Measurements from ENCODE around the gene C16orf89. TPM values are rescaled to one million over a fixed set of nuclear protein-coding genes. Genes with fewer than 3 reads are reported as not detected.

Gene C16orf89
- total RNA-seq, 1 experiment from 2014 or later: not detected

DNA sequence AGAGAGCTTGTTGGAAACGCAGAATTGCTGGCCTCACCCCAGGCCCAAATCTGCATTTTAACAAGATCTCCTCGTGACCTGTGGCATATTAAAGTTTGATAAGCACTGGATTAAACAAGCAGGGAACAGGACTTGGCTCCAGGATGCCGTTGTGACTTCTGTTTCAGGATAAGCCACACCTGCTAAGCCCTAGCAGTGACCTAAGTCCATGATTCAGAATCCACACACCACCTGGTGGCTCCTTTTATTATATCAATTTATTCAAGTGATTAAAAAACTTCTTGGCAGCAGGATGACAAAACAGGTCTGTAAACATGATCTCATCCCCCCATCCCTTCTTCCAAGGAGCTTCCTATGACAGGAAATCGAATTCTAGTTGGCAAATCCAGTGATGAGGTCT lies 41.1 kb downstream of the C16orf89 start:
- Histone ChIP-seq H3K4me1 (replicated peaks; ENCODE audit: insufficient read depth) (no peaks in the 10 kb centered on the region), H3K4me3 (no peak overlapping the region), H3K36me3 (ENCODE audit: low read depth) (no peaks in the 10 kb centered on the region), H3K4me2 (no peak overlapping the region), H3K27me3 (ENCODE audit: insufficient read depth, low read depth) (no peaks in the 10 kb centered on the region), H4K20me1 (ENCODE audit: insufficient read depth) (no peaks in the 10 kb centered on the region), H3K9me3 (ENCODE audit: insufficient read depth, low read depth) (no peaks in the 10 kb centered on the region), H3F3A (ENCODE audit: insufficient read depth, low read depth) (no peaks in the 10 kb centered on the region), H3K79me2 (ENCODE audit: low read depth) (no peaks in the 10 kb centered on the region), H2AFZ (no peak overlapping the region), H3K27ac (no peak overlapping the region), H3K9me2 (ENCODE audit: insufficient read depth) (no peaks in the 10 kb centered on the region)
- ChIA-PET CTCF (no interaction called here), POLR2A (ENCODE audit: unreplicated experiment) (no interaction called here)
- intact Hi-C loops (cut with micrococcal nuclease; ENCODE audit: unreplicated experiment): loop anchor here (2.0 kb wide), 1 partner anchor 514 kb away; no protein-coding TSS in a partner anchor
- DNase-seq: peak; percentile 29 to 51
- TF ChIP-seq EZH2 (IDR thresholded peaks at IDR 0.05; ENCODE audit: low read depth) (no peak), CTCF (conservative IDR thresholded peaks at IDR 0.05) (peak; percentile 56)
- BruUV-seq (replicated peaks): no TSS peak

GRCh38 chr16:5022521-5022920 lies 43.2 kb downstream of the C16orf89 start:
- Histone ChIP-seq H3K27ac (no peak overlapping the region), H3K79me2 (ENCODE audit: low read depth) (no peaks in the 10 kb centered on the region), H3K4me1 (replicated peaks; ENCODE audit: insufficient read depth) (no peaks in the 10 kb centered on the region), H3K4me3 (no peak overlapping the region), H3K27me3 (ENCODE audit: insufficient read depth, low read depth) (peaks cover 14% of the 10 kb centered on the region; the same call in 1 of the 2 replicates), H3K9me2 (ENCODE audit: insufficient read depth) (no peaks in the 10 kb centered on the region), H3F3A (ENCODE audit: insufficient read depth, low read depth) (0 out of 2 replicates have a peak, but pooled peaks cover 5% of the 10 kb centered on the region), H3K9me3 (ENCODE audit: insufficient read depth, low read depth) (no peaks in the 10 kb centered on the region), H2AFZ (no peak overlapping the region), H3K4me2 (no peak overlapping the region), H4K20me1 (ENCODE audit: insufficient read depth) (no peaks in the 10 kb centered on the region), H3K36me3 (ENCODE audit: low read depth) (no peaks in the 10 kb centered on the region)
- DNase-seq: peak; percentile 24 to 61
- ChIA-PET CTCF (no interaction called here), POLR2A (ENCODE audit: unreplicated experiment) (no interaction called here)
- TF ChIP-seq CTCF (conservative IDR thresholded peaks at IDR 0.05) (no peak), EZH2 (IDR thresholded peaks at IDR 0.05; ENCODE audit: low read depth) (no peak)
- intact Hi-C loops (cut with micrococcal nuclease; ENCODE audit: unreplicated experiment): no loop called here
- BruUV-seq (replicated peaks): no TSS peak

GRCh38 chr16:5020551-5020950 lies 45.2 kb downstream of the C16orf89 start:
- BruUV-seq (replicated peaks): no TSS peak

More at GRCh38 chr16:5020551-5020950, 45.2 kb downstream of the C16orf89 start:
- no peaks in the 10 kb centered on the region for H3K9me2 ChIP-seq (ENCODE audit: insufficient read depth)
- H3K4me1 ChIP-seq (replicated peaks; ENCODE audit: insufficient read depth): no peaks in the 10 kb centered on the region
- H3K27ac ChIP-seq: no peak overlapping the region
- no peaks in the 10 kb centered on the region for H4K20me1 ChIP-seq (ENCODE audit: insufficient read depth)
- no peaks in the 10 kb centered on the region for H3K36me3 ChIP-seq (ENCODE audit: low read depth)
- CTCF ChIA-PET: interaction anchor here (0.5 kb wide), 1 partner anchor 18 kb away, joined by 5 read pairs; no protein-coding TSS in a partner anchor
- peaks cover 34% of the 10 kb centered on the region for H3K27me3 ChIP-seq (ENCODE audit: insufficient read depth, low read depth)
- no peak for DNase-seq
- POLR2A ChIA-PET (ENCODE audit: unreplicated experiment): no interaction called here
- no peak overlapping the region for H3K4me3 ChIP-seq
- intact Hi-C loops (cut with micrococcal nuclease; ENCODE audit: unreplicated experiment): no loop called here
- TF ChIP-seq EZH2 (IDR thresholded peaks at IDR 0.05; ENCODE audit: low read depth) (no peak), CTCF (conservative IDR thresholded peaks at IDR 0.05) (no peak)
- H3K4me2 ChIP-seq: no peak overlapping the region
- H3K9me3 ChIP-seq (ENCODE audit: insufficient read depth, low read depth): no peaks in the 10 kb centered on the region
- no peaks in the 10 kb centered on the region for H3K79me2 ChIP-seq (ENCODE audit: low read depth)
- H2AFZ ChIP-seq: no peak overlapping the region
- H3F3A ChIP-seq (ENCODE audit: insufficient read depth, low read depth): 0 out of 2 replicates have a peak, but pooled peaks cover 5% of the 10 kb centered on the region

All from PC-9 (cell line).